ENCODE measurements around the gene HDGF. TPM values are rescaled to one million over a fixed set of nuclear protein-coding genes. Genes with fewer than 3 reads are reported as not detected.
A peak's percentile ranks its signal among the peaks of the same experiment; 100 is the strongest.

HDGF gene
- total and polyA plus RNA-seq, 9 of the 15 experiments (the other 6 are each of a cell fraction or from before 2014, with no cell fraction given), result 38.8 to 601 (median 400) TPM

DNA sequence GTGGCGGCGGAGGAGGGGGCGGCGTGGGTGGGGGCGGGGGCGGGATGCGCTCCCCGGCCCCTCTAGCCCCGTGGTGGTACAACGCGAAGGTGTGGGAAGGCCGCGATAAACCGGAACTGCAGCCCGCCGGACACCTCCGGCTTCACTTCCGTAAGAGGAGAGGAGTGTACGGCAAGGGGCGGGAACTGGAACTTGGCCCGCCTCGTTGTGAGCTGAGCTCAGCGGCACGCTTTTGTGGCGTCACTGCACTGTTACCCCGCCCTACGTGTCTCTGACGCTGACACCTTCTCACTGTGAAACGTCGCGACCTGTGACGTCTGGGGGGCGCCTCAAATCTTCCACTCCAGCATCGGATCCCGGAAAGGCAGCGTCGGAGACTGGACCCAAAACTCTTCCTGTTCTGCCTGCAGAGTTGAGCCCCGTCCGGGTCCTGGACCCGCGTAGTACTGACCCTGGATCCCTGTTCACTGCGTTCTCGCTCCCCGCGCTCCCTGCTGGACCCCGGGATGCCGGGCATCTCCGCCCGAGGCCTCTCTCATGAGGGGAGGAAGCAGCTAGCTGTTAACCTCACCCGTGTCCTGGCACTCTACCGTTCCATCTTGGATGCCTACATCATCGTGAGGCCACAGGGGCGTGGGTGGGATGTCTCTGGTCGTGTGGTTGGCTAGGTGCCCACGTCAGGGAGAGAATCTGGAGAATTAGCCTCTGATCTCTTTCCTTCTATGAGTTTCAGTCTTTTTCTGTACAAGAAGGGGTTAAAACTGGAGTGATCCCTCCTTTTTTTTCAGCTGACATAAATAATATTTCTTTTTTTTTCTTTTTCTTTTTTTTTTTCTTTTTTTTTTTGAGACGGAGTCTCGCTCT, 22.6 kb downstream of the HDGF start, which contains the start of gene ISG20L2 (continued):
- TF ChIP-seq PPARD (CRISPR knock-in tag; IDR thresholded peaks at IDR 0.05), result no peak
- TF ChIP-seq ZNF212 (CRISPR knock-in tag; IDR thresholded peaks at IDR 0.05), result no peak
- 0 out of 2 replicates have a peak, but pooled peaks have one; percentile 18 for TF ChIP-seq SMC3 (conservative IDR thresholded peaks at IDR 0.05; ENCODE audit: insufficient read depth, low read depth, low read length)
- peak; percentile 82 for TF ChIP-seq MEIS2 (IDR thresholded peaks at IDR 0.05; ENCODE audit: partially characterized antibody)
- no peak for TF ChIP-seq SRSF3 (IDR thresholded peaks at IDR 0.05; ENCODE audit: insufficient read depth, low read length)
- no peak for TF ChIP-seq IRF2 (CRISPR knock-in tag; IDR thresholded peaks at IDR 0.05)
- TF ChIP-seq NCOA2 (IDR thresholded peaks at IDR 0.05; ENCODE audit: partially characterized antibody in 2 of 2), result no peak
- TF ChIP-seq SPI1 (IDR thresholded peaks at IDR 0.05; ENCODE audit: borderline replicate concordance, low read depth, low read length), result peak; percentile 91
- TF ChIP-seq, protein P1, sequence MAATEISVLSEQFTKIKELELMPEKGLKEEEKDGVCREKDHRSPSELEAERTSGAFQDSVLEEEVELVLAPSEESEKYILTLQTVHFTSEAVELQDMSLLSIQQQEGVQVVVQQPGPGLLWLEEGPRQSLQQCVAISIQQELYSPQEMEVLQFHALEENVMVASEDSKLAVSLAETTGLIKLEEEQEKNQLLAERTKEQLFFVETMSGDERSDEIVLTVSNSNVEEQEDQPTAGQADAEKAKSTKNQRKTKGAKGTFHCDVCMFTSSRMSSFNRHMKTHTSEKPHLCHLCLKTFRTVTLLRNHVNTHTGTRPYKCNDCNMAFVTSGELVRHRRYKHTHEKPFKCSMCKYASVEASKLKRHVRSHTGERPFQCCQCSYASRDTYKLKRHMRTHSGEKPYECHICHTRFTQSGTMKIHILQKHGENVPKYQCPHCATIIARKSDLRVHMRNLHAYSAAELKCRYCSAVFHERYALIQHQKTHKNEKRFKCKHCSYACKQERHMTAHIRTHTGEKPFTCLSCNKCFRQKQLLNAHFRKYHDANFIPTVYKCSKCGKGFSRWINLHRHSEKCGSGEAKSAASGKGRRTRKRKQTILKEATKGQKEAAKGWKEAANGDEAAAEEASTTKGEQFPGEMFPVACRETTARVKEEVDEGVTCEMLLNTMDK (IDR thresholded peaks at IDR 0.05; ENCODE audit: borderline replicate concordance, insufficient read depth, low read depth, low read length, poor library complexity, severe bottlenecking), result no peak
- no peak for TF ChIP-seq ZNF57 (CRISPR knock-in tag; IDR thresholded peaks at IDR 0.05)
- TF ChIP-seq TSC22D4 (tag; IDR thresholded peaks at IDR 0.05), result no peak
- no peak for TF ChIP-seq ZNF140 (CRISPR knock-in tag; IDR thresholded peaks at IDR 0.05)
- TF ChIP-seq, protein P2, sequence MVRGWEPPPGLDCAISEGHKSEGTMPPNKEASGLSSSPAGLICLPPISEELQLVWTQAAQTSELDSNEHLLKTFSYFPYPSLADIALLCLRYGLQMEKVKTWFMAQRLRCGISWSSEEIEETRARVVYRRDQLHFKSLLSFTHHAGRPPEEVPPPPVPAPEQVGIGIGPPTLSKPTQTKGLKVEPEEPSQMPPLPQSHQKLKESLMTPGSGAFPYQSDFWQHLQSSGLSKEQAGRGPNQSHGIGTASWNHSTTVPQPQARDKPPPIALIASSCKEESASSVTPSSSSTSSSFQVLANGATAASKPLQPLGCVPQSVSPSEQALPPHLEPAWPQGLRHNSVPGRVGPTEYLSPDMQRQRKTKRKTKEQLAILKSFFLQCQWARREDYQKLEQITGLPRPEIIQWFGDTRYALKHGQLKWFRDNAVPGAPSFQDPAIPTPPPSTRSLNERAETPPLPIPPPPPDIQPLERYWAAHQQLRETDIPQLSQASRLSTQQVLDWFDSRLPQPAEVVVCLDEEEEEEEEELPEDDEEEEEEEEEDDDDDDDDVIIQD (CRISPR knock-in tag; IDR thresholded peaks at IDR 0.05), result no peak
- no peak for TF ChIP-seq NFRKB (IDR thresholded peaks at IDR 0.05; ENCODE audit: low read depth)
- no peak for TF ChIP-seq ZNF551 (CRISPR knock-in tag; IDR thresholded peaks at IDR 0.05)
- TF ChIP-seq, protein P3, sequence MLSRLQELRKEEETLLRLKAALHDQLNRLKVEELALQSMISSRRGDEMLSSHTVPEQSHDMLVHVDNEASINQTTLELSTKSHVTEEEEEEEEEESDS (CRISPR knock-in tag; IDR thresholded peaks at IDR 0.05), result no peak
- TF ChIP-seq KDM2B (CRISPR knock-in tag; IDR thresholded peaks at IDR 0.05), result no peak
- peak; percentile 70; the same call in 1 of the 2 replicates for TF ChIP-seq HDAC2 (IDR thresholded peaks at IDR 0.05)
- TF ChIP-seq, protein P4, sequence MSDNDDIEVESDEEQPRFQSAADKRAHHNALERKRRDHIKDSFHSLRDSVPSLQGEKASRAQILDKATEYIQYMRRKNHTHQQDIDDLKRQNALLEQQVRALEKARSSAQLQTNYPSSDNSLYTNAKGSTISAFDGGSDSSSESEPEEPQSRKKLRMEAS (CRISPR knock-in tag; IDR thresholded peaks at IDR 0.05), result peak; percentile 42; the same call in 1 of the 2 replicates
- no peak for TF ChIP-seq NCOA6 (IDR thresholded peaks at IDR 0.05)
- TF ChIP-seq ZFPM2 (CRISPR knock-in tag; IDR thresholded peaks at IDR 0.05), result no peak
- peak; percentile 37 for TF ChIP-seq NEUROD1 (IDR thresholded peaks at IDR 0.05; ENCODE audit: borderline replicate concordance, low read depth, low read length, partially characterized antibody)
- no peak for TF ChIP-seq ZNF431 (CRISPR knock-in tag; IDR thresholded peaks at IDR 0.05)
- TF ChIP-seq LCOR (CRISPR knock-in tag; IDR thresholded peaks at IDR 0.05), result no peak
- TF ChIP-seq CBFA2T3 (IDR thresholded peaks at IDR 0.05), result no peak
- TF ChIP-seq ZNF175 (CRISPR knock-in tag; IDR thresholded peaks at IDR 0.05; ENCODE audit: low read depth), result no peak
- no peak for TF ChIP-seq ZNF263 (CRISPR knock-in tag; IDR thresholded peaks at IDR 0.05; ENCODE audit: borderline replicate concordance)

Measured in K562 (cell line).